HK-2 (cell line): ENCODE measurements around the gene BMP10.
"Not testable (repeated sequence)": the region's sequence is repeated elsewhere in the genome, so short reads cannot be mapped to it uniquely, and the experiment has no call there.

ENCODE experiments used
- DNase-seq: peaks from one replicate; pipeline ENCODE4 v3.0.0-alpha.2; 2018; ENCODE audit not compliant: unreplicated experiment

Gene BMP10

GRCh38 chr2:68895981-68896380, 24.8 kb upstream of the BMP10 start:
- not testable (repeated sequence) for DNase-seq

- DNase-seq: no peak
These were observed 18.3 kb upstream of the BMP10 start for GRCh38 chr2:68889500-68889899.

DNA sequence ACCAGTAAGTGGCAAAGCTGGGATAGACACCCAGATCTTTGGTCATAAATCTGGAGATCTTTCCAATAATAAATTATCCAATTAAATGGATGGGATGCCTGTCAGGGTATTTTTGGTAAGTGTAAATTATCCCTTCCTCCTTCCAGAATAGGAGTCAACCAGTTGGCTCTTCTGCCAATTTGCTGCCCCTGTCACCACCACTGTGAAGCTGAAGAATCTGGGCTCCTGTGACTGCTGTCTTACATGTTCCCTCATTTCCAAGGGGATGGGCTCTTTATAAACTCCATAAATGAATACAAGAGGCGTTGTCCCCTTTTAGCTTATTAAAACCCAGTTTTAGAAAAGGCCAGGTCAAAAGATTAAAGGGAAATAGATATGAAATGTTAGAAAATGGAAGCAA, 17.8 kb upstream of the BMP10 start:
- no peak for DNase-seq

DNA sequence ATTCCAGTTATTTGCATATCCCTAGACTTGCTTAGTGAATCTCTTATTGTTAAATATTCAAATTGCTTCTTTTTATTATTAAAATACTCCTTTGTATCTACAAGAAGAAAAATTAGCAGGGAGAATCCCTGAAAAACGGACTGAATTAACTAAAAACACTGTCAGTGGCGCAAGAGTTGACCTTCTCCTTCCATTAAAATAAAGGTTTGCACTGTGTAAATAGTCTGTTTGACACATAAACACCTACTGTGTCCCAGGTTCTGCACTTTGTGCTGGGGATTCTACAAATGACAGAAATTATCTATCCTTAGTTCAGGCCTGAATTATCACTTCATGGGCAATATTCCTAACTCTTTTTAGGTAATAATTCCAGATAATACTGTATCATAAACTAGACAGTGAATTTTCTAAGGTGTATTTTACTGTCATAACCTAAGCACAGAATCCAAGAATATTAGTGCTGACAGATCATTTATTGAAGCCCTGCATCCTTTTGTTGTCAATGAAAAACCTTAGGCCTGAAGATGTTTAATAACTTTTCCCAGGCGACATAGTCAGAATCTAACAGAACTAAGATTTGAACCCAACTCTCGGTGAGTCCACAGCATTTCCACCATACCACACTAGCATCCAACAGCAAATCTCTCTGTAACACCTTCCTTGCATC, 17.0 kb upstream of the BMP10 start:
- no peak for DNase-seq

DNA sequence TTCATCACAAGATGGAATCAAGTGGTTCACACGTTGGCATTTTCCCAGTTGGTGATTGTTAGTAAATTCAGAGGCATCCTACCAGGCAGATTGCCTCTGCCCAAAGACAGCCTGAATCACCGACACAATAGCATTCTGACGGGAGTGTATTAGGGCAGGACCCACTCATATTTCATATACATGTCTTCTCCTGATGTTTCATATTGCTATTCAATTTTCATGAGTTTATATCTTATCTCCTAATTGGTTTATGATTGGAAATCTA, 14.5 kb upstream of the BMP10 start:
- DNase-seq: no peak

DNA sequence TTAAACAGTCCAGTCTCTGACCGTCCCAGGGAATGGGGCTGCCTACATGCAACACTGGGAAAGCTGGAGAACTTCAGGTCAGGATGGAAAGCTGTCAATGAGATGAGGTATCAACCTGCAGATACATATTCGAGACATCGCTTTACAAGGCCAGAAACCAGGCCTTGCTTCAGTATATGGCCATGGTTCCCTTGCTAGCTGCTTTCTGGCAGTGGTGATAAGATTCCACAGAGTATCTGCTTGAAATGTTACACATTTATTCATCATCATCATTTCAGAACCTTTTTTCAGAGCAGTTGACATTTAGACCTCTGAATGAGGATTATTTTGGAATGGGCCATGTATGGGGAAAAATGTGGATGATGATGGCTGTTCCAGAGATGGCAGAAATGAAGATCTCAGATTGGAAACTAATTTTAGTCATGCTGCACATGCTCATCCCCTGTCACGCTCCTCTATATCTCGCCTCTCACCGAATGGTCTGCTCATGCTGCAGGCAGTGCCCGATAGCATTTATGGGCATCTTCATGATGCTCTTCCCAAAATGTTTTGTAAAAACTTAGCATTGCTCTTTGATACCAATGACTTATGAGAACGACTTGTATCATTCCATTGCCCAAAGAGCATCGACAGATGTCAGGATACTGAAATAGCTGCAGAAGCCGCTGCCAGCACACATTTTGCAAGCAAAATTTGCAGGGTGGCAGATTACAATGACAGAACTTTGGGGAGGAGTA, 14.0 kb upstream of the BMP10 start:
- no peak for DNase-seq

GRCh38 chr2:68880213-68880612, 9.0 kb upstream of the BMP10 start:
- DNase-seq: no peak

- DNase-seq: no peak
These were observed 8.1 kb upstream of the BMP10 start for GRCh38 chr2:68879296-68879695.

GRCh38 chr2:68878753-68879152, 7.6 kb upstream of the BMP10 start:
- no peak for DNase-seq

DNA sequence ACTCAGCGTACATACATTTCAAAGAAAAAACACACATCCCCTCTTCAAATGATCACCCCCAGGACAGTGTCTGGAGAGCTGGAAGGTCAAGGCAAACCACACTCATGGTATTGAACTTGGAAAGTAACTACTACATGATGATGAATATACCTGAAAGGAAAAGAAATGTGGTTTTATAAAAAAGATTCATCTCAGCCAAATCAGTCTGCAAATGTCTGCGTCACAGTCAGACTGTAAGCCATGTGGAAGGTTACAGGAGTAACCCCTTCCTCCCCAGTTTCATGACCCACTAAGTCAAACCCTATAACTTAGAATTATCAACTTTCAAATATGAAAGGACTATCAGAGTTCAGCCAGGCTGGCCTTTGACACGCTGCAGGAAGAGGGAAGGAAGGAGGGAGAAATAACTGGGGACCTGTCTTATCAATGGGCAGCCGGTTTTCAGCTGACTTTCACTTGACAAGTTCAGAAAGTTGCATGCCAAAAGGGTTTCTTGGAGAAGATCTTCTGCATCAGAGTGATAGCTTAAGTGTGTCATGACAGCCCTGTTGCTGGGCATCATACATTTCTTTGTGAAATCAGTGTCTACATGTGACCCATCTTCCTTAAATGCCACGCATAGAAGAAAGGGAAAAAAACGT, 7.0 kb upstream of the BMP10 start:
- DNase-seq: no peak

DNA sequence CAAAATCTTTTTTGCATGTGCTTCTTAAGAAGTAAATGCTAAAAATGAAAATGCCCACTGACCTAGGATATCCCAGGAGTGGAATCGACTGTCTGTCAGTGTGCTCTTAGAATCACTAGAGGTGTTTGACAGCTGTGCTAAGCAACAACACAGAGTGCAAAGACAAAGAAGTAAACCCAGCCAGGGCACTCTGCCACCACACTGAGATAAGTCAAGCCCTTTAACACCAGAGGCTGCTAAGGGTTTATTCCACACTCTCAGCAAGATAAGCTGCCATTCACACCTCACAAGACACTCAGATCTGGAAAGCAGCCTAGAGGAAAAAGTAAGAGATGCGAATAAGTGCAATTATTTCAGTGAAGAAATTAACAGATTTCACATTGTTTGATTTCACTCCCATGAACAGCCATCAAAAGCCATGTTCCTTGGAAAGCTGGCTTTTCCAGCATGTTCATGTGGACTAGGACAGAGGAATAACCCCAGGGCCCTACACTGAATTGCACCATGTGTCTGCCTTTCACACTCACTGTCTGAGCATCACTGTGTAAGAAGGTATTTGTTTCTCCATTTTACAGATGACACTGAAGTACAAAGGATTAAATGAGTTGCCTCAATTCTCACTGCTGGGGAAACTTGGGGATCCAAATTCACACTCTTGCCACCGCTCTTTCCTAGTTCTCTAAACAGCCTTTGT, 6.0 kb upstream of the BMP10 start:
- DNase-seq: no peak

- no peak for DNase-seq
These were observed 982 bp downstream of the BMP10 start for GRCh38 chr2:68870215-68870614.

GRCh38 chr2:68865108-68865507, 6.1 kb downstream of the BMP10 start:
- DNase-seq: no peak

GRCh38 chr2:68863996-68864395, 7.2 kb downstream of the BMP10 start:
- DNase-seq: no peak

DNA sequence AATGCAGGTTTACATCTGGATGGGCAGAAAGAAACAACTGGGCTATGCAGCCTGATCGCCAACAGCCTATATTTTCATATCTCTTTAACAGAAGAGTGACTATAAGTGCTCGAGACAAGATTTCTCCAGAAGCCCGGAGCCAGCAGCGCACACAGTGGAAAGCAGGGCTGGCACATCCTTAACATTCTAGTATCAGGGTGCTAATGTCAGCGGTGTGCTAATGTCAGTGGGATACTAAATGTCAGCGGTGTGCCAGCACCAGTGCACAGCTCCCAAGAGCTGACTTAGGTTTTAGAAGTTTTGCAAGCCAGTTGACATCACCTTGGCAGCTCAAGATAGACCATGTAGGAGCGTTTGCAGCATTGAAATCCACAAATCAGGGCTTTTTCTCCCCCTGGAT, 8.3 kb downstream of the BMP10 start:
- DNase-seq: no peak

DNA sequence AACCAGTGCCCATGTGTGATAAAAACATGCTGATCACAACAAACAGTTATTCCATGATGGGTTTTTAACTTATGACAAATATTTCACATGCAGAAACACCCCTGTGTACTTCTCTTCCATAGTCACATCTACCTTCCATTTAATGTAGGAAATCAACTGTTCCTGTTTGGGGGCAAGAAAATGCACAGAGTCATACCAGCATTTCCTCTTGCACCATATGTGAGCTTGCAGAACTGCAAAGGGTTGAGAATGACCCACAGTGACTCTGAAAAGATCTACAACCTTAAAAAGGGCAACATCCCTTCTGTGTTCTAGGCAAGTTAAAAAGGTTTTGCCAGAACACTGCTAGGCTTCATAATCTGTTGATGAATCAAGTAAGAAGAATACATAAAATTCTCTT, 9.9 kb downstream of the BMP10 start:
- no peak for DNase-seq

DNA sequence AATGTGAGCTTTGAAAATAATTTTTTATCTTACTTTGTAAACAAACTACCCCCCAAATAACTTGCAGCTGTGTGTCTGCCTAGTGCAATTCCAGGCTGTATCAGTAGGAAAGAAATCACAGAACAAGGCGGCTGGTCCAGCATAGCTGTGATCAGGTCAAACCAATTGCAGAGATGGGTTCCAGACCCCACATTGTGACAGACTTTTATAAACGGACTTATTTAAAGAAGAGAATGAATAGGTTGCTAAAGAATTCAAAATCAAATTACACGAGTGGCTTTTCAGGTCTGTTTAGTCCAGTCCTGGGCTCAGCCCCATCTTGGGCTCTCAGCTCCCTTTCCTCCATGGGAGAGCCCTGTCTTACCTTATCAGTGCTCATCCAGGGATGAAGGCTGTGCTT, 11.1 kb downstream of the BMP10 start:
- no peak for DNase-seq

GRCh38 chr2:68857855-68858456, 13.2 kb downstream of the BMP10 start:
- DNase-seq: no peak

GRCh38 chr2:68857202-68857845, 13.9 kb downstream of the BMP10 start:
- no peak for DNase-seq

- no peak for DNase-seq
These were observed 15.6 kb downstream of the BMP10 start for GRCh38 chr2:68855550-68855949.

DNA sequence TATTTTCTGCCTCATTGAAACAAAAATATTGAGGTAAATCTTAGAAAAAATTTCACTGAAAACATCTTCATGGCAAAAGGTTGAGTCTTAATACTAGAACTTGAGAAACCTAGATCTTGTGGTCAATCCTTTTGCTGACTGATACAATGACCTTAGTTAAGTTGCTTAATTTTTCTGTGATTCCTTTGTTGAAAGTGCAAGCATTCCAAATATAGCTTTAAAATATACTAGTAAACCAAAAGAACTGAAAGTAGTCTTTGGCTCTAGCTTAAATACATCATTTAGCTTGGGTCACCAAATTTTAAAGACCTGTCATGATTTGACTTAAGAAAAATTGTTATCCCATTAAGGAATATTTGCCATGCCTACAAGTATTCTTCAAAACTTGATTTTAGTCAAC, 16.7 kb downstream of the BMP10 start:
- DNase-seq: no peak

GRCh38 chr2:68853915-68854314, 17.3 kb downstream of the BMP10 start:
- no peak for DNase-seq
